Left lung (tissue), 10 donors: Measurements from ENCODE around the gene BACH2. TPM values are rescaled to one million over a fixed set of nuclear protein-coding genes. Genes with fewer than 3 reads are reported as not detected.

Source experiments
- ATAC-seq: fragments of 200-7000 bp; cut with Tn5 transposase; one replicate; pipeline ENCODE4 v1.9.1; 2020; ENCODE audit warnings: moderate library complexity
- DNase-seq, 4 donors: peaks; one replicate each; pipeline ENCODE4 v3.0.0-alpha.2; 2013 to 2020
- H3K27ac ChIP-seq, 2 donors: fragments of 200-600 bp; sonication (generic) in 1 of 2; one replicate each; pipeline versions ENCODE4 v1.5.0 to v1.8.0; 2020 to 2021
- H3K27me3 ChIP-seq, 2 donors: fragments of 200-600 bp; sonication (generic) in 1 of 2; one replicate each; pipeline versions ENCODE4 v1.5.0 to v1.8.0; 2020 to 2021
- H3K36me3 ChIP-seq, 2 donors: fragments of 200-600 bp; sonication (generic) in 1 of 2; one replicate each; pipeline versions ENCODE4 v1.5.0 to v1.8.0; 2020 to 2021
- H3K4me1 ChIP-seq, 2 donors: fragments of 200-600 bp; one replicate each; pipeline ENCODE4 v1.8.0; 2021
- H3K4me3 ChIP-seq, 2 donors: fragments of 200-600 bp; sonication (generic) in 1 of 2; one replicate each; pipeline versions ENCODE4 v1.5.0 to v1.8.0; 2020 to 2021; ENCODE audit warnings: mild to moderate bottlenecking in 1 of 2
- H3K9me3 ChIP-seq, 2 donors: fragments of 200-600 bp; sonication (generic) in 1 of 2; one replicate each; pipeline versions ENCODE4 v1.5.0 to v1.8.0; 2020 to 2021
- intact Hi-C, 2 donors: fragments of 100-400 bp; cut with DNase I; formaldehyde crosslinking; loops; one replicate each; pipeline versions ENCODE4 v1.11.2 to v1.14.2; 2022
- polyA plus RNA-seq, 6 donors: library from polyadenylated mRNA; unstranded; fragments of 120-200 nt; gene quantifications; one replicate each; pipeline ENCODE4 v1.2.1, GENCODE V29; 2013; ENCODE audit not compliant: insufficient read length in 6 of 6
- total RNA-seq, 2 donors: library from RNA; stranded (reverse); fragmentation: NEBNext Ultra II Directional; extraction: Animal tissue kit (Norgen Biotek cat#: 25700); gene quantifications; one replicate each; pipeline ENCODE4 v1.2.1, GENCODE V29; 2021
- TF ChIP-seq, protein P1 (sequence below), 2 donors: fragments of 200-600 bp; sonication (generic) in 1 of 2; IDR thresholded peaks; one replicate each; pipeline versions ENCODE4 v1.5.0 to v1.8.0; 2021; ENCODE audit warnings: antibody characterized with exemption in 2 of 2
- donor health status: DM: no; HTN: yes; CAD: no.
- donor health status: DM: no; HTN: no; CAD: no.

Gene BACH2
- total and polyA plus RNA-seq, 8 donors: 3.8 to 10.6 (median 8.9) TPM

GRCh38 chr6:90219209-90219985 is 77.2 kb downstream of the BACH2 start:
- H3K4me1 ChIP-seq: peaks cover 24 to 32% of the 10 kb centered on the region in 2 donors
- peaks cover 0 to 11% of the 10 kb centered on the region in 2 donors for H3K9me3 ChIP-seq
- ATAC-seq: peak; percentile 48
- intact Hi-C loops: no loop called here
- H3K4me3 ChIP-seq: no peak overlapping the region
- DNase-seq: peak in 2 of 4 donors; percentile 91
- H3K27ac ChIP-seq: peak overlapping the region; percentile 55 to 86
- H3K27me3 ChIP-seq: no peaks in the 10 kb centered on the region
- H3K36me3 ChIP-seq: no peaks in the 10 kb centered on the region
- TF ChIP-seq, protein P1, sequence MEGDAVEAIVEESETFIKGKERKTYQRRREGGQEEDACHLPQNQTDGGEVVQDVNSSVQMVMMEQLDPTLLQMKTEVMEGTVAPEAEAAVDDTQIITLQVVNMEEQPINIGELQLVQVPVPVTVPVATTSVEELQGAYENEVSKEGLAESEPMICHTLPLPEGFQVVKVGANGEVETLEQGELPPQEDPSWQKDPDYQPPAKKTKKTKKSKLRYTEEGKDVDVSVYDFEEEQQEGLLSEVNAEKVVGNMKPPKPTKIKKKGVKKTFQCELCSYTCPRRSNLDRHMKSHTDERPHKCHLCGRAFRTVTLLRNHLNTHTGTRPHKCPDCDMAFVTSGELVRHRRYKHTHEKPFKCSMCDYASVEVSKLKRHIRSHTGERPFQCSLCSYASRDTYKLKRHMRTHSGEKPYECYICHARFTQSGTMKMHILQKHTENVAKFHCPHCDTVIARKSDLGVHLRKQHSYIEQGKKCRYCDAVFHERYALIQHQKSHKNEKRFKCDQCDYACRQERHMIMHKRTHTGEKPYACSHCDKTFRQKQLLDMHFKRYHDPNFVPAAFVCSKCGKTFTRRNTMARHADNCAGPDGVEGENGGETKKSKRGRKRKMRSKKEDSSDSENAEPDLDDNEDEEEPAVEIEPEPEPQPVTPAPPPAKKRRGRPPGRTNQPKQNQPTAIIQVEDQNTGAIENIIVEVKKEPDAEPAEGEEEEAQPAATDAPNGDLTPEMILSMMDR (IDR thresholded peaks at IDR 0.05): no peak

DNA sequence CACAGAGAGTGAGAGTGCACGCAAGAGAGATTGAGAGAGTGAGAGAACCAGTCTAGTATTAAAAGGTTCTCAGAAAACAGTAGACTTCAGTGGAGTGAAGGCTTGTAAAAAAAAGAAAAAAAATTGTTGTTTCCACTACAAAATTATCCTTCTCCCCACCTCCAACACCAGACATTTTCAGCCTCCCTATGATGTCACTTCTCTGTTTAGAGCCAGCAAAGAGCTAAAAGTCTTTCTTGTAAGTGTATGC is 77.8 kb downstream of the BACH2 start:
- no peak for DNase-seq
- no peaks in the 10 kb centered on the region for H3K36me3 ChIP-seq
- no peak for ATAC-seq
- intact Hi-C loops: no loop called here
- H3K27me3 ChIP-seq: no peaks in the 10 kb centered on the region
- peaks cover 0 to 11% of the 10 kb centered on the region in 2 donors for H3K9me3 ChIP-seq
- peaks cover 24 to 32% of the 10 kb centered on the region in 2 donors for H3K4me1 ChIP-seq
- peak overlapping the region; percentile 55 to 86 for H3K27ac ChIP-seq
- TF ChIP-seq, protein P1 (IDR thresholded peaks at IDR 0.05): no peak
- H3K4me3 ChIP-seq: no peak overlapping the region

GRCh38 chr6:90217506-90218127 is 79.0 kb downstream of the BACH2 start:
- ATAC-seq (no peak), DNase-seq (no peak)
- Histone ChIP-seq H3K27me3 (no peaks in the 10 kb centered on the region), H3K4me3 (no peak overlapping the region), H3K36me3 (no peaks in the 10 kb centered on the region), H3K9me3 (peaks cover 0 to 1% of the 10 kb centered on the region in 2 donors), H3K27ac (peak overlapping the region; percentile 55 to 86), H3K4me1 (peaks cover 24 to 32% of the 10 kb centered on the region in 2 donors)
- TF ChIP-seq, protein P1 (IDR thresholded peaks at IDR 0.05): no peak
- intact Hi-C loops: no loop called here

DNA sequence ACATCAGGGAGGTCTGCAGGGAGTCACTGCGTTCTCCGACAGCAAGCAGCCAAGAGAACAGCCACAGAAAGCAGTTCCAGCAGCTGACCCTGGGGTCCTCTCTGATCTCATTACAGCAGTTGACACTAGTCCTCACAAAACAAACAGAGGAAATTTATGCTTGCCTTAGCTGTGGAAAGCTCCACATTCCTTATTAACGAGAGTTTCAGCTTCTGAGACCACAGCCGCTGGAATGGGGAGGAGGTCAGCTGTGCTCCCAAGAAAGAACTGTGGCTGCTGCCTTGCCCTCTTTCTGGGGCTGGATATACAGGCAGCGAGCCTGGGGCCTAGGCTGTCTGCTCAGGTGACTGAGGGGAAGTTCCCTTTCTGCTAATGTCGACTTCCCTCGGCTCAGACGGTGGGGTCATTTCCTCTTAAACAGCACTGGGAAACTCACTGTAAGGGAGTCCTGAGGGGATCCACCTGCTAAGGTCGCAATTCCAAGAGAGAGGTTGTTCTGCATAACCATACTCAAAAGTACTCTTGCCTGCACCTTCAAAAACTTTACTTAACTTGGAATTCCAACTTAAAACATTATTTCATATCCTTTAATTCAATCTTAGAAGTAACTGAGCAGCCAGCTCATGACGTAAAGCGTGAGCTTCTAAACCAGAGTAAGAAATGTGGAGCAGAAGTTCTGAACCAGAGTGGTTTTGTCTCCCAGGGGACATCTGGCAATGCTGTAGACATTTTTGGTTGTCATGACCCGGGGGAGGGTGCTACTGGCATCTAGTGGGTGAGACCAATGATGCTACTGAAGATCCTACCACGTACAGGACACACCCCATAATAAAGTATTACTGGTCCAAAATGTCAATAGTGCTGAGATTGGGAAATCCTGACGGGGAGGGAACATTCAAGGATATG is 80.3 kb downstream of the BACH2 start:
- intact Hi-C loops: no loop called here
- Histone ChIP-seq H3K36me3 (no peaks in the 10 kb centered on the region), H3K9me3 (no peaks in the 10 kb centered on the region), H3K27me3 (no peaks in the 10 kb centered on the region), H3K4me3 (no peak overlapping the region), H3K27ac (peak overlapping the region in 1 of 2 donors; percentile 53), H3K4me1 (peaks cover 24 to 32% of the 10 kb centered on the region in 2 donors)
- DNase-seq: peak in 3 of 4 donors; percentile 39 to 50 (median 43)
- ATAC-seq: no peak
- TF ChIP-seq, protein P1 (IDR thresholded peaks at IDR 0.05): no peak

- no peak overlapping the region for H3K27ac ChIP-seq
- no peak for DNase-seq
- ATAC-seq: no peak
- H3K27me3 ChIP-seq: no peaks in the 10 kb centered on the region
- intact Hi-C loops: no loop called here
- no peaks in the 10 kb centered on the region for H3K9me3 ChIP-seq
- no peak overlapping the region for H3K4me3 ChIP-seq
- no peaks in the 10 kb centered on the region for H3K36me3 ChIP-seq
- peaks cover 17 to 31% of the 10 kb centered on the region in 2 donors for H3K4me1 ChIP-seq
- TF ChIP-seq, protein P1 (IDR thresholded peaks at IDR 0.05): no peak
Measured at GRCh38 chr6:90214966-90215365, 81.7 kb downstream of the BACH2 start.
